GM18867 (cell line): Measurements from ENCODE around the gene FANCI.
A peak's percentile ranks its signal among the peaks of the same experiment; 100 is the strongest.

ENCODE experiments used
- ATAC-seq: cut with Tn5 transposase; IDR thresholded peaks from one replicate; pipeline ENCODE4 v1.9.1; 2021; ENCODE audit warnings: mild to moderate bottlenecking, moderate library complexity; ENCODE audit not compliant: unreplicated experiment

The FANCI gene

GRCh38 chr15:89330881-89331595, 87.3 kb downstream of the FANCI start:
- no peak for ATAC-seq

DNA sequence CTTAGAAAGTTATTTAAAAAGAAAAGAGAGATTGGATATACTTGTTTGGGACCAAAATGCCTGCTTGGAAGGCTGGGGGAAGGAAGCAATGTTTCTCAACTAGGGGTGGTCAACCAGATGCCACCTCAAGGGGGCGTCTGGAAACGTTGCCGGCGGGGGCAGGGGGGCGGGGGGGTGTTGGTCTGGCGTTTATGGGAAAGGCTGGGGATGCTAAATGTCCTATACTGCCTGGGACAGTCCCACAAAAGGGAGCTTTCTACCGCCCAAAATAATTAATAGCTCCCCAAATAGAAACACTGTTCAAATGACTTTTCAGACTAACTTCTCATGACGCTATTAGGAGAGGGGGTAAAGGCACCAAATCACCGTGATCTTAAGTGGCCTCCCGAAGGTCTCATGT, 88.7 kb downstream of the FANCI start:
- no peak for ATAC-seq

GRCh38 chr15:89333011-89333860, 89.5 kb downstream of the FANCI start:
- no peak for ATAC-seq

DNA sequence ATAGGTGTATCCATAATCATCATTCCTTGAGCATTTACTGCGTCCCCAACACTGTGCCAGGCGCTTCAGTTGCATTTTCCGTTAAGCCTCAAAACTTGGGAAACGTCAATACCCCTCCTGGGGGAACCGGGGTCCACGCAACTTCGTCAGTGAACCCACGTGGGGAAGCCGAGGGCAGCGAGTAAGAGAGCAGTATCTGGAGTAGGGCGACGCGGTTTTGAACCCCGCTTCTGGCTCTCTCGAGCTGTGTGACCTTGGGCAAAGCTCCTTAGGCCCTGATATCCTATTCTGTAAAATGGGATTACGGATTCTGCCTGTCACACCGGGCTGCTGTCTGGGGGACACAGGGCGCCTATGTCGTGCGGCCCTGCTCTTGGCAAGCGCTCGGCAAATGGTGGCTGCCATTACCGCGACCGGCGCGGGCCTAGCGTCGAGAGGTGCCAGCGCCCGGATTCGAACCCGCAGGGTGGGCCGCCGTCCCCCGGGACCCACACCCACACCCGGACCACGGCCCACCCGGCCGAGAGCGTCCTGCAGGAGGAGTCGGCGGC, 90.3 kb downstream of the FANCI start:
- peak; percentile 27 for ATAC-seq

DNA sequence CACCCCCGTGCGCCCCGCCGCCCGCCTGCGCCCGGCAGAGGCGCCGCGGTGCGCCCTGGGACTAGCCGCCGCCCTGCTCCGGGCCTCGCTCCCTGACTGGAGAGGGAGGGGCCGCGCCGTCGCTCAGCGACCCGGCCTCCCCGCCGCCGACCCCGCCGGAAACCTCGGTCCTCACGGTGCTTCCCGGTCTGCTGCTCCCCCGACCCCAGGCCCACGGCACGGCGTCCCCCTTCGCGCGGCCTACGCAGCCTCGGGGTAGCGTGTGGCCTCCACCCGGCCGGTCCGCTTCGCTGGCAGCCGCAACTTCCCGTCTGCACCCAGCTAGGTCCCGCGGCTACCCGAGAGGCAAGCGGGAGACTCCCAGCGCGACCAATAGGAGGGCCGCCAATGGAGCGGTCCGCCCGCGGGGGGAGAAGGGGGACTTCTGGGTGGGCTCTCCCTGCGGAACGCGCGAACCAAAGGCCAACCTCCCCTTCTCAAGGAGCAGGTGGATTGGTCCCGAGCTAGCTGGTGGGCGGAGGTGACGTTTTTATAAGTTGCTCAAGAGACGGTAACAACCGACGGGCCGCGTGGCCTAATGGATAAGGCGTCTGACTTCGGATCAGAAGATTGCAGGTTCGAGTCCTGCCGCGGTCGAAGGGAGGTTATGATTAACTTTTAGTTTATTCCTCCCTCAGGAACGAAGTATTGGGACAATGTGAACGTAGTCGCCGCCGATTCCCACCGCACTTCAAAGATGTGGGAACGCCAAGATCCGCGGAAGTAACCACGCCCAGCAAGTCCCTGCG, 90.9 kb downstream of the FANCI start, which contains the start of gene POLG:
POLG (minus strand) TSS at position 315 of the 788 bp plus-strand sequence. CDS start 1,070 bp downstream, outside the sequence.
- ATAC-seq, result peak; percentile 86

DNA sequence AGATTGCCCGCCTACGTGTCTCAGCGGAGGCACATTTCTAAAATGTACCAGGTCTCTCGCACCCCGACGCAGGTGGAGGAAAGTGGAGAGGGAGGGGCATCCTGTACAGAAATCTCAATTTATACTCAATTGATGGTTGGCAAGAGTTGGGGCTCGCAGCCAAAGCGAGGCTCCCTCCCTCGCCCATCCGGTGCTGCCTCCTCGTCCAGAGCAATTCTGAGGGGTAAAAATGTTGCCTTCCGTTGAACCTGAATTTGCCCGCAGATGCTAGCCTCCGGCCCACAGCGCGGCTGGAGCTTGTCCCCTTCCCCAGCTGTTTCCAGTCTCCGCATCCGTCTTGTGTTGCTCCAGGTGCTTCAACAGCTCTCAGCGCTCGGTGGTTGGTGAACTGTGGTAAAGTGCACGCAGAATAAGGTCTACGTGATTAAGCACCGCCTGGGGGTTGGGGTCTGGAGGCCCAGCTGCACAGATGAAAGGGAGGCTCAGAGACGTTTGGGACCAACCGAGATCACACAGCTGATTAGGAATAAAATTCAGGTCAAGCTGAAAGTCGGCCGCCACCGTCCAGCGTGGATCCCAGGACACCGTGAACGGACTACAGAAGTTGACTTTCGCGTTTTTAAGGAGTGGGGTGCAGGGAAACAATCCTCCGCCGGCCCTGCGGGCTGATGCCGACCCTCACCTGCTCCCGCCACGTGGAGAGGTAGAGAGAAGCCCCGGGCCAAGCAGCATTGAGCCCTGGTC, 91.7 kb downstream of the FANCI start:
- ATAC-seq, result no peak

DNA sequence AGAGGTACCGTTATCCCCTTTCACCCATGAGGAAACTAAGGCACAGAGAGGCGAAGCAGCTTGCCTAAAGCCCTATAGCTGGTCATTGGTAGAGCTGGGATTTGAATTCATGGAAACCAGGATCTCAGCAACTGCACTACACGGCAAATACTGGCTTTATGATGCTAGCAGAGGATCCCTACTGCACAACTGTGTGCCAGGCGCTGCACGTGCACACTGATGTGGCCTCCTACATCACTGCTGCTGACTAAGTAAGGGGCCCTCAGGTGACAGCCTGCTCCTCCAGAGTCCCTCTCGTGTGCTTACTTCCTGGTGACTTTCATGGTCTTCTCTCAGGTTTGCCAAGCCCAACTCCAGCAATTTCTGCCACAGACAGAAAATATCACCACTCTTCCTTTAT, 94.3 kb downstream of the FANCI start:
- no peak for ATAC-seq

GRCh38 chr15:89340573-89340972, 96.8 kb downstream of the FANCI start:
- no peak for ATAC-seq

- ATAC-seq, result no peak
Measured at GRCh38 chr15:89341316-89342005, 97.7 kb downstream of the FANCI start.

- no peak for ATAC-seq
Measured at GRCh38 chr15:89342840-89343239, 99.1 kb downstream of the FANCI start.

- no peak for ATAC-seq
Measured at GRCh38 chr15:89345248-89345647, 101.5 kb downstream of the FANCI start.

DNA sequence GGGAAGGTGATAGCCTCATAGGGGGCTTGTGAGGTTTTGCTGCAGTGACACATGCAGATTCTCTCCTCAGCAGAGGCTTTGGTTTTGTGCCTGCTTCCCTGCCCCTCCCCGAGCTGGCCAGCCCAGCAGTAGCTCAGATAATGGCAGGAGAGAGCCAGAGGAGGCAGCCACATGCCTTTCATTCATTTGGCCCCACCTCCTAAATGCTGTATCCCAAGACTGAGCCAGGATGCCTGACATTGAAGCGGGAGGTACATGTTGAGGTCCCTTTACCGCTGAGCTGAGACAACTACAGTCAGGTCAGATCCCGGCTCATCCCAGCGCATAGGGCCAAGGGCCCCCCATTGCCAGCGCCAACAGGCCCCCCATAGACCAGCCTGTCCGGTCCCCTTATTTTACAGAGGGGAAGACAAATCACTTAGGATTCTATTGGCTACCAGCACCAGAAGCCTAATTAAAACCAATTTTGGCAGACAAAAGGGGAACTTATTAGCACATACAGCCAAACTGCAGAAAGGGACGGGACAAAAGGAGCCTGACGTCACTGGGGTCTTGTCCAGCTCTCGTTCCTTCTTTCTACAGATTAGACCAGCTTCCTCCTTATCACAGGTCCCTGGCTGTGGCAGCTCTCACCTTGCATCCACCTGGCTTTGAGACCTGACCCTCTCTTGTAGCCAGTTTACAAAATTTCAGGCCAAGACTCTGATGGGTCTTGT, 102.9 kb downstream of the FANCI start:
- no peak for ATAC-seq

DNA sequence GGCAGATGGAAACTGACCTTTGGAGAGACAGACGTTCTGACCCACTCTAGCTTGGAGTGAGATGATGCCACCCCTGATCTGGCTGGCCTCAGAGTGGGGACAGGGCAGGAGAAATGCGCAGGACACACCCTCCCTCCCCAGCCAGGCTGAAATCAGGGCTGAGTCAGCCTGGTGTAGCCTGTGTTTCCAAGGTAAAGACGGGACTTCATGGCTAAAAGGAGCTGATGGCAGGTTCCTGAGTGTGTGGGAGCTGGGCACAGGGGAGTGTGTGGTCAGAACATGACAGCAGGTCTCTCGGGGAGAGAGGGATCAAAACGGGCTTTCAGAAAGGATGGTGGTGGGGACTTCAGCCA, 105.4 kb downstream of the FANCI start:
- no peak for ATAC-seq

DNA sequence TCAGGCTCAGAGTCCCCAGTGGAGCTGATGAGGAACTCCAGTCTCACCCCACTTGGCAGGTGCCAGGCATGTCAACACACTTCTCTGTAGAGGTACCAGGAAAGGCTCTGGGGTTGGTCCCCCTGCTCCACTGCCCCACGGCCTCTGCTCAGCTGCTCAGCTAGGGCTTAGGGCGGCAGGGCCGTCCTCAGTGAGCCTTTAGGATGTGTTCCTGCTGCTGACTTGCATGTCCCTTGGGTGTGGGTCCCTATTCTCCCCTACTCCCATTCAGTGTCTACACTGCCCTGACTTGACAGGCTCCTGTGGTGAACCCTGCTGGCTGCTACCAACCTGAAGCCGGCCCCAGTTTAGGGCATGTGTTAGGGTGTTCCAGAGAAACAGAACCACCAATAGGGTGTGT, 108.7 kb downstream of the FANCI start:
- ATAC-seq, result no peak

GRCh38 chr15:89353991-89354390, 110.2 kb downstream of the FANCI start:
- no peak for ATAC-seq

- no peak for ATAC-seq
Measured at GRCh38 chr15:89356634-89357298, 113.0 kb downstream of the FANCI start.

DNA sequence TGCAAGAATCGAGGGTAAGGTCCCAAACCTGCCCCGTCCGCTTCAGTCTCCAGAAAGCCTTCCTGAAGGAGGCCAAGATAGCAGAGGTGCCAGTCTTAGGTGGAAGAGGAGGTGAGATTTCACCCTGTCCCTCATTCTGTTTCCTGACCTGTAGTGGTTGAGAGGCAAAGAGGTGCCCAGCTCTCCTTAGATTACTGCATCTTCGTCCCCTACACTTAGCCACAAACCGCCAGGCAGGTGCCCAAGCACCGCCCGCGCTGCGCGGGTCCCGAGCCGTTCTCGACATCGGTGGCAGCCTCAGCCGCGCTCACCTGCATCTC, 114.6 kb downstream of the FANCI start:
- no peak for ATAC-seq

- ATAC-seq, result peak; percentile 87
Measured at GRCh38 chr15:89358755-89359439, 115.1 kb downstream of the FANCI start.
